NCI-H226 (cell line): ENCODE data around the gene PSG6.
"Not testable (repeated sequence)": the region's sequence is repeated elsewhere in the genome, so short reads cannot be mapped to it uniquely, and the experiment has no call there.

Source experiments
- DNase-seq: peaks from one replicate; pipeline ENCODE4 v3.0.0-alpha.2; 2015

Gene PSG6

GRCh38 chr19:42900561-42900960, 17.1 kb downstream of the PSG6 start:
- not testable (repeated sequence) for DNase-seq

- DNase-seq, result not testable (repeated sequence)
Observed at GRCh38 chr19:42899674-42900073, 18.0 kb downstream of the PSG6 start.

GRCh38 chr19:42899110-42899509, 18.6 kb downstream of the PSG6 start:
- DNase-seq, result not testable (repeated sequence)

GRCh38 chr19:42898656-42899055, 19.0 kb downstream of the PSG6 start:
- DNase-seq, result peak; percentile 49

- DNase-seq, result peak; percentile 72
Observed at GRCh38 chr19:42897729-42898128, 20.0 kb downstream of the PSG6 start.

- DNase-seq, result not testable (repeated sequence)
Observed at GRCh38 chr19:42890446-42890845, 27.2 kb downstream of the PSG6 start.

- not testable (repeated sequence) for DNase-seq
Observed at GRCh38 chr19:42887876-42888445, 29.7 kb downstream of the PSG6 start.

GRCh38 chr19:42882730-42883129, 35.0 kb downstream of the PSG6 start:
- DNase-seq, result not testable (repeated sequence)

GRCh38 chr19:42882010-42882409, 35.7 kb downstream of the PSG6 start:
- not testable (repeated sequence) for DNase-seq

GRCh38 chr19:42881279-42881678, 36.4 kb downstream of the PSG6 start:
- DNase-seq, result peak; percentile 21

- not testable (repeated sequence) for DNase-seq
Observed at GRCh38 chr19:42880621-42881020, 37.1 kb downstream of the PSG6 start.

- DNase-seq, result no peak
Observed at GRCh38 chr19:42879613-42880012, 38.1 kb downstream of the PSG6 start, which contains the start of gene PSG1. Gene PSG1 (minus strand): TSS chr19:42879713. CDS start chr19:42879581, 132 bp downstream.

GRCh38 chr19:42876596-42876995, 41.1 kb downstream of the PSG6 start:
- DNase-seq, result peak; percentile 75

GRCh38 chr19:42875881-42876280, 41.8 kb downstream of the PSG6 start:
- DNase-seq, result peak; percentile 60

- DNase-seq, result peak; percentile 63
Observed at GRCh38 chr19:42874901-42875813, 42.5 kb downstream of the PSG6 start.

GRCh38 chr19:42874136-42874535, 43.6 kb downstream of the PSG6 start:
- not testable (repeated sequence) for DNase-seq

GRCh38 chr19:42872608-42873007, 45.1 kb downstream of the PSG6 start:
- no peak for DNase-seq

GRCh38 chr19:42857544-42857867, 60.2 kb downstream of the PSG6 start:
- DNase-seq, result no peak

- DNase-seq, result peak; percentile 26
Observed at GRCh38 chr19:42856866-42857543, 60.7 kb downstream of the PSG6 start.

- not testable (repeated sequence) for DNase-seq
Observed at GRCh38 chr19:42854745-42855144, 62.9 kb downstream of the PSG6 start.

- DNase-seq, result not testable (repeated sequence)
Observed at GRCh38 chr19:42853231-42853630, 64.5 kb downstream of the PSG6 start.

- DNase-seq, result peak; percentile 66
Observed at GRCh38 chr19:42852821-42853220, 64.9 kb downstream of the PSG6 start.
